ENCODE measurements around the gene TSPO.
A peak's percentile ranks its signal among the peaks of the same experiment; 100 is the strongest.
"Not testable (repeated sequence)": the region's sequence is repeated elsewhere in the genome, so short reads cannot be mapped to it uniquely, and the experiment has no call there.

Gene TSPO

GRCh38 chr22:43151251-43152002 is at the start of gene TSPO:
Gene TSPO, plus strand, starts transcription at chr22:43151559. Its CDS starts 7,680 bp downstream, at chr22:43159239.
- no peak for DNase-seq (ENCODE audit: low spot score)

- not testable (repeated sequence) for DNase-seq (ENCODE audit: low spot score)
Observed at GRCh38 chr22:43104056-43104625, 47.2 kb upstream of the TSPO start.

- DNase-seq (ENCODE audit: low spot score): not testable (repeated sequence)
Observed at GRCh38 chr22:43104950-43105349, 46.4 kb upstream of the TSPO start.

- DNase-seq (ENCODE audit: low spot score): no peak
Observed at GRCh38 chr22:43106302-43106701, 45.1 kb upstream of the TSPO start.

- DNase-seq (ENCODE audit: low spot score): no peak
Observed at GRCh38 chr22:43109511-43109910, 41.8 kb upstream of the TSPO start.

GRCh38 chr22:43109921-43110443 is 41.4 kb upstream of the TSPO start:
- DNase-seq (ENCODE audit: low spot score): no peak

- peak; percentile 15 for DNase-seq (ENCODE audit: low spot score)
Observed at GRCh38 chr22:43110444-43110926, 40.9 kb upstream of the TSPO start, which contains the start of gene BIK. Gene BIK, plus strand, starts transcription at chr22:43110750. Its CDS starts 13,273 bp downstream, at chr22:43124023.

GRCh38 chr22:43110927-43111623 is 40.3 kb upstream of the TSPO start:
- DNase-seq (ENCODE audit: low spot score): no peak

- no peak for DNase-seq (ENCODE audit: low spot score)
Observed at GRCh38 chr22:43113526-43114251, 37.7 kb upstream of the TSPO start.

GRCh38 chr22:43114958-43115357 is 36.4 kb upstream of the TSPO start:
- DNase-seq (ENCODE audit: low spot score): no peak

GRCh38 chr22:43116932-43117331 is 34.4 kb upstream of the TSPO start:
- DNase-seq (ENCODE audit: low spot score): no peak

- DNase-seq (ENCODE audit: low spot score): no peak
Observed at GRCh38 chr22:43118024-43118849, 33.1 kb upstream of the TSPO start.

- no peak for DNase-seq (ENCODE audit: low spot score)
Observed at GRCh38 chr22:43118953-43119458, 32.4 kb upstream of the TSPO start.

GRCh38 chr22:43126501-43127165 is 24.7 kb upstream of the TSPO start:
- DNase-seq (ENCODE audit: low spot score): no peak

- DNase-seq (ENCODE audit: low spot score): no peak
Observed at GRCh38 chr22:43127166-43127908, 24.0 kb upstream of the TSPO start.

GRCh38 chr22:43128116-43128515 is 23.2 kb upstream of the TSPO start:
- no peak for DNase-seq (ENCODE audit: low spot score)

- DNase-seq (ENCODE audit: low spot score): no peak
Observed at GRCh38 chr22:43128928-43129424, 22.4 kb upstream of the TSPO start.

GRCh38 chr22:43129426-43130425 is 21.6 kb upstream of the TSPO start:
- no peak for DNase-seq (ENCODE audit: low spot score)

All from cerebellar cortex (tissue), 1 donor.